Common myeloid progenitor, CD34-positive (primary cell): Measurements from ENCODE around the gene PAEP.
"Not testable (repeated sequence)": the region's sequence is repeated elsewhere in the genome, so short reads cannot be mapped to it uniquely, and the experiment has no call there.

ENCODE experiments used
- CTCF ChIA-PET: fragments of 350-600 bp; sonication (Branson Sonifier 250); formaldehyde crosslinking; loops from one replicate; lab custom pipeline; 2021; ENCODE audit warnings: antibody characterized with exemption; lab: Charles Lee
- POLR2A ChIA-PET: fragments of 350-600 bp; sonication (Branson Sonifier 250); formaldehyde crosslinking; loops from one replicate; lab custom pipeline; 2021; ENCODE audit warnings: antibody characterized with exemption; lab: Charles Lee
- DNase-seq, 3 donors: peaks; one replicate each; pipeline versions ENCODE4 v3.0.0 to v3.0.0-alpha.2; 2013
- H3K27ac ChIP-seq, 2 experiments: 1 replicate in 1 of 2; 2 replicates in 1 of 2; pipeline ENCODE4 v1.7.0; 2013; ENCODE audit warnings: inconsistent platforms in 2 of 2, low read length in 2 of 2, mild to moderate bottlenecking in 2 of 2, low read depth in 1 of 2, moderate library complexity in 1 of 2; ENCODE audit not compliant: severe bottlenecking in 2 of 2, insufficient read depth in 1 of 2, poor library complexity in 1 of 2
- H3K27me3 ChIP-seq, 5 experiments: replicated peaks in 2 of 5; 1 replicate in 3 of 5; 2 replicates in 2 of 5; pipeline versions ENCODE4 v1.6.1 to v1.7.0; 2013; ENCODE audit warnings: low read length in 4 of 5, mild to moderate bottlenecking in 2 of 5, moderate library complexity in 2 of 5, inconsistent platforms in 1 of 5; ENCODE audit not compliant: insufficient read depth in 5 of 5, control insufficient read depth in 4 of 5
- H3K36me3 ChIP-seq, 4 experiments: 1 replicate in 2 of 4; 2 replicates in 2 of 4; pipeline versions ENCODE4 v1.6.1 to v1.7.0; 2013; ENCODE audit warnings: low read length in 3 of 4, control low read depth in 1 of 4, mild to moderate bottlenecking in 1 of 4; ENCODE audit not compliant: control insufficient read depth in 4 of 4, insufficient read depth in 4 of 4
- H3K4me1 ChIP-seq, 4 experiments: 1 replicate in 3 of 4; 2 replicates in 1 of 4; pipeline versions ENCODE4 v1.6.1 to v1.7.1; 2013; ENCODE audit warnings: low read length in 3 of 4, mild to moderate bottlenecking in 3 of 4, control low read depth in 1 of 4, inconsistent platforms in 1 of 4, moderate library complexity in 1 of 4; ENCODE audit not compliant: control insufficient read depth in 4 of 4, insufficient read depth in 4 of 4; ENCODE audit errors: control extremely low read depth in 1 of 4
- H3K4me3 ChIP-seq, 7 experiments: 1 replicate in 4 of 7; 2 replicates in 3 of 7; pipeline versions ENCODE4 v1.5.1 to v1.7.0; 2013; ENCODE audit warnings: mild to moderate bottlenecking in 7 of 7, low read length in 6 of 7, moderate library complexity in 6 of 7, inconsistent platforms in 2 of 7, low read depth in 2 of 7, control low read depth in 1 of 7; ENCODE audit not compliant: insufficient read depth in 4 of 7, control insufficient read depth in 1 of 7; ENCODE audit errors: extremely low read depth in 1 of 7
- H3K9me3 ChIP-seq, 5 experiments: 1 replicate in 4 of 5; 2 replicates in 1 of 5; pipeline versions ENCODE4 v1.6.1 to v1.7.1; 2013; ENCODE audit warnings: low read length in 4 of 5, mild to moderate bottlenecking in 2 of 5, inconsistent platforms in 1 of 5, low read depth in 1 of 5, moderate library complexity in 1 of 5; ENCODE audit not compliant: control insufficient read depth in 4 of 5, insufficient read depth in 2 of 5; ENCODE audit errors: control extremely low read depth in 1 of 5
- whole genome bisulfite sequencing: methylation state at CpG from one replicate; pipeline ENCODE4 v1.1.5; 2013; ENCODE audit not compliant: insufficient coverage; 5-methylcytosine and 5-hydroxymethylcytosine counted together

PAEP gene

DNA sequence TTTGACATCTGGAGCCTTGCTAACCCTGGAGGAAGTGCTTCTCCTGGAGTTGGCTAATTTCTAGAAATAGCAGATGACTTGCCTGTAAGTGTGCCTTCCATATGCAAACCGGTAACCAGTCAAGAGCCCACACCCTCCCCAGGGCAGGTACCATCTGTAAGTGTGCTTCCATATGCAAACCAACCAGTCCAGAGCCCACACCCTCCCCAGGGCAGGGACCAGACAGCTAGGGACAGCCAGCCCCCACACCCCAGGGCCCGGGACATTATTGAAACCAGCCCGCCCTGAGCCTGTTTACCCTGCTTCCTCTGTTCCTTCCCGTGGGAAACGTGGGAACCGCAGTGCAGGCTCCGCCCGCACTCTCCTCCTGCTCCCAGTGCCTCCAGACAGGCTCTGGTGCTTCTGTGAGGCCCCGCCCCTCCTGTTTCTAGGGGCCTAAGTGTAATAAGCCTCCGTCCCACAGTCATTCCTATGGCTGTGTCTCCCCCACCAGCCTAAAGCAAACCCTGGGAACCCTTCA, 27.3 kb upstream of the PAEP start:
- CTCF ChIA-PET, DNase-seq, H3K36me3 ChIP-seq, H3K4me3 ChIP-seq, H3K27ac ChIP-seq, H3K4me1 ChIP-seq: not testable (repeated sequence)
- Histone ChIP-seq H3K9me3 (peaks cover 0 to 11% (median 0%) of the 10 kb centered on the region in 5 experiments), H3K27me3 (peaks cover 0 to 41% (median 2%) of the 10 kb centered on the region in 5 experiments)
- POLR2A ChIA-PET = interaction anchor here (0.6 kb wide), 1 partner anchor 267 kb away, joined by 3 read pairs; no protein-coding TSS in a partner anchor
- WGBS = 34% methylated on average over 6 of the region's 10 CpGs

GRCh38 chr9:135534826-135535225, 26.7 kb upstream of the PAEP start:
- H3K4me1 ChIP-seq, H3K36me3 ChIP-seq, DNase-seq, H3K9me3 ChIP-seq, H3K4me3 ChIP-seq, H3K27ac ChIP-seq, POLR2A ChIA-PET: not testable (repeated sequence)
- peaks cover 0 to 45% (median 2%) of the 10 kb centered on the region in 5 experiments for H3K27me3 ChIP-seq
- CTCF ChIA-PET = interaction anchor here (0.7 kb wide), 1 partner anchor 609 kb away, joined by 3 read pairs; no protein-coding TSS in a partner anchor
- WGBS = 87% methylated on average over 3 of the region's 4 CpGs

- H3K4me3 ChIP-seq, H3K27ac ChIP-seq, H3K36me3 ChIP-seq, H3K4me1 ChIP-seq, CTCF ChIA-PET, H3K9me3 ChIP-seq, POLR2A ChIA-PET, DNase-seq: not testable (repeated sequence)
- WGBS = 67% methylated on average over 4 of the region's 13 CpGs
- peaks cover 0 to 47% (median 3%) of the 10 kb centered on the region in 5 experiments for H3K27me3 ChIP-seq
These were observed 25.9 kb upstream of the PAEP start for GRCh38 chr9:135535631-135536030.

DNA sequence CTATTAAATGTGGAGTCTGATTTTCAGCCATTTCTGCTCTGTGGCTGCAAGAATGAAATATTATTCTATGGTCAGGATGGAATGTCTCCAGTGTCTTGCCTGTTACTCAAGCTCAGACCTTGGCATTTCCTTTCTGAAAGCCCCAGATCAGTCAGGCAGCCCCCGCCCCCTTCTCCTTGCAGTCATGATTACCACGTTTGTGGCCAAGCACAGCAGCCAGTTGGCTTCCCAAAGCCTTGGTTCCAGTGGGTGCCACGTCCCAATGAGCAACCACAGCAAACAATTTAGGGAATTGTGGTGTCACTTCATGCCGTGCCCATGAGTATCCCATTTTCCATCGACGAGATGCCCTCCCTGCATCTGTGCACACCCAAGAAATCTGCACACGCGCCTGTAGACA, 25.3 kb upstream of the PAEP start:
- no peak overlapping the region for H3K27ac ChIP-seq
- peaks cover 0 to 48% (median 3%) of the 10 kb centered on the region in 5 experiments for H3K27me3 ChIP-seq
- ChIA-PET POLR2A (no interaction called here), CTCF (no interaction called here)
- DNase-seq = no peak
- H3K4me1 ChIP-seq = no peaks in the 10 kb centered on the region
- H3K9me3 ChIP-seq = no peaks in the 10 kb centered on the region
- no peak overlapping the region for H3K4me3 ChIP-seq
- H3K36me3 ChIP-seq = no peaks in the 10 kb centered on the region
- 74% methylated on average over 8 of the region's 8 CpGs for WGBS

- 81% methylated on average over 4 of the region's 8 CpGs for WGBS
- POLR2A ChIA-PET, H3K36me3 ChIP-seq, H3K27ac ChIP-seq, H3K9me3 ChIP-seq, DNase-seq, CTCF ChIA-PET, H3K4me3 ChIP-seq, H3K4me1 ChIP-seq: not testable (repeated sequence)
- peaks cover 0 to 13% (median 3%) of the 10 kb centered on the region in 5 experiments for H3K27me3 ChIP-seq
These were observed 18.2 kb upstream of the PAEP start for GRCh38 chr9:135543262-135543894.

- Histone ChIP-seq H3K27ac (no peak overlapping the region), H3K9me3 (no peaks in the 10 kb centered on the region), H3K36me3 (no peaks in the 10 kb centered on the region), H3K27me3 (peaks cover 0 to 5% (median 3%) of the 10 kb centered on the region in 5 experiments), H3K4me1 (no peaks in the 10 kb centered on the region), H3K4me3 (no peak overlapping the region)
- ChIA-PET POLR2A (no interaction called here), CTCF (no interaction called here)
- DNase-seq = no peak
- WGBS = 91% methylated on average over 11 of the region's 18 CpGs
These were observed 16.4 kb upstream of the PAEP start for GRCh38 chr9:135544981-135545635.

DNA sequence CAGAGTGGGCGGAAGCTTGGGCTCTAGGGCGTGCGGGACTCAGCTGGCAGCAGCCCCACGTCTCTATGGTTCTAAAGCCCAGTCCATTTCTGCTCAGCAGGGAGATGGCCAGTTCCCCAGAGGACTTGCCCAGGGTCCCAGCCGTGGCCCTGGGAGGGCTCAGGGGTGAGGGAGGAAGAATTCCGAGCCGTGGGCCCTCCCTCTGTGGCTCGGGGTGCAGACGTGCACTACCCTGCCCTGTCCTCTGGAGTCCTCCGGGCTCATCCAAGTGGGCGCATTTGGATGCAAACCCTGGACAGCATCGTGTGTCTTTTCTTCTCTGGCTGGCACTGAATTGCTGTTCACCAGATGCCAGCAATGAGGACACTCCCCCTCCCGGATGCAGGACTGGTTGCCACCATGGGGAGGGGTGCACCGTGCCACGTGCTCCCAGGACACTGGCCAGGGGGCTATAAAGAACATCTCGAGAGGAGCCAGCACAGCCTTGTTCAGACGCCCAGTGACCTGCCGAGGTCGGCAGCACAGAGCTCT, 15.8 kb upstream of the PAEP start, which contains the start of gene OBP2A:
OBP2A (plus strand) TSS at position 481 of the 531 bp plus-strand sequence. CDS start 55 bp downstream, outside the sequence.
- DNase-seq, H3K4me3 ChIP-seq, H3K9me3 ChIP-seq, CTCF ChIA-PET, H3K4me1 ChIP-seq, H3K27me3 ChIP-seq, H3K27ac ChIP-seq, H3K36me3 ChIP-seq, POLR2A ChIA-PET: not testable (repeated sequence)
- 88% methylated on average over 11 of the region's 19 CpGs for WGBS
